Measurements from ENCODE around the gene SPTLC1.
A peak's percentile ranks its signal among the peaks of the same experiment; 100 is the strongest.

The SPTLC1 gene

DNA sequence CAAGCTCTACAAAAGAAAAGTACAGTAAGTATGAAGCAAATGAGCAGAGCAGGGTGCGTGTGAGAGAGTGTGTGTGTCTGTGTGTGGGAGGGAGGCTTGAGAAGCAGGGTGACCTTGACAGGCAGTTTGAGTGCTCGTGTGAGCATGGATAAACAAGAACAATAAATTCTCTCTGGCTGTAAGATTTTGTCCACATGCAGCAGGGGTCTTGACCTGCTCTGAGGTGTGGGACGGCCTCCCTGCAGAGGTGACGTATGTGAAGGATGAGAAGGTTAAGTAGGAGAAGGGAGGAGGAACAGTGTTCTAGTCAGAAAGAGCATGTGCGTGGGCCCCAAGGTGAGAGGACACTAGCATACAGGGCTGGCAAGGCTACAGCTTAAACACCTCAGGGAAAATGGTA lies 49.0 kb downstream of the SPTLC1 start:
- Mint-ChIP-seq H3K9me3 (peaks cover 19% of the 10 kb centered on the region), H3K36me3 (peaks cover 83% of the 10 kb centered on the region), H3K4me1 (peaks cover 5% of the 10 kb centered on the region), H3K4me3 (no peak overlapping the region), H3K27ac (peak overlapping the region; percentile 44)
- no peak for DNase-seq (ENCODE audit: low spot score in 2 of 2)
- ATAC-seq: no peak

DNA sequence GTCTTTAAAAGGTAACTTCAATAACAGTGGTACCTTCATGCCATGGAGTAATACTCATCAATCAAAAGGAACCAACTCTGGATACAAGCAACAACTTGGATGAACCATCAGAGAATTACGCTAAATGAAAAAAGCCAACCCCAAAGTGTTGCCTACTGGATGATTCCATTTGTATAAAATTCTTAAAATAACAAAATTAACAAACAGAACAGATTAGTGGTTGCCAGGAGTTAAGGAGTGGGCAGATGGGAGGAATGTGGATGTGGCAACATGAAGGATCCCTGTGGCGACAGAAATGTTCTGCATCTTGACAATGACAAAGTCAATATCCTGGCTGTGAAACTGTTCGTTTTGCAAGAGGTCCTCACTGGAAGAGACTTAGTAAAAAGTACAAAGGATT lies 50.5 kb downstream of the SPTLC1 start:
- DNase-seq (ENCODE audit: low spot score in 2 of 2) (no peak), ATAC-seq (no peak)
- H3K36me3 Mint-ChIP-seq: peaks cover 95% of the 10 kb centered on the region
- no peak overlapping the region for H3K4me3 Mint-ChIP-seq
- peaks cover 28% of the 10 kb centered on the region for H3K9me3 Mint-ChIP-seq
- peaks cover 10% of the 10 kb centered on the region for H3K4me1 Mint-ChIP-seq
- no peak overlapping the region for H3K27ac Mint-ChIP-seq

DNA sequence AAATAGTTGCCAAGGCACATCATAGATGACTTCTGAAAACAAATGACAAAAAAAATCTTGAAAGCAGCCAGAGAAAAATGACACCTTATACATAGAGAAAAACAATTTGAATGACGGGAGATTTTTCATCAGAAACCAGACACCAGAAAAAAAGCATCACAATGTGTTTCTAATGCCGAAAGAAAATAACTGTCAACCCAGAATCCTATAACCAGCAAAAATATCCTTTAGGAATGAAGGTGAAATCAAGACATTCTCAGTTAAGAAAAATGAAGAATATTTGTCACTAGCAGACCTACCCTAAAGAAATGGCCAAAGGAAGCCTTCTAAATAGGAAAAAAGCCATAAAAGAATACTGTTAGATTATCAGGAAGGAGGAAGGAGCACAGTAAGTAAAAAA lies 54.0 kb downstream of the SPTLC1 start:
- no peak overlapping the region for H3K27ac Mint-ChIP-seq
- peaks cover 87% of the 10 kb centered on the region for H3K36me3 Mint-ChIP-seq
- H3K4me1 Mint-ChIP-seq: peaks cover 16% of the 10 kb centered on the region
- ATAC-seq (no peak), DNase-seq (ENCODE audit: low spot score in 2 of 2) (no peak)
- H3K4me3 Mint-ChIP-seq: no peak overlapping the region
- H3K9me3 Mint-ChIP-seq: peaks cover 28% of the 10 kb centered on the region

DNA sequence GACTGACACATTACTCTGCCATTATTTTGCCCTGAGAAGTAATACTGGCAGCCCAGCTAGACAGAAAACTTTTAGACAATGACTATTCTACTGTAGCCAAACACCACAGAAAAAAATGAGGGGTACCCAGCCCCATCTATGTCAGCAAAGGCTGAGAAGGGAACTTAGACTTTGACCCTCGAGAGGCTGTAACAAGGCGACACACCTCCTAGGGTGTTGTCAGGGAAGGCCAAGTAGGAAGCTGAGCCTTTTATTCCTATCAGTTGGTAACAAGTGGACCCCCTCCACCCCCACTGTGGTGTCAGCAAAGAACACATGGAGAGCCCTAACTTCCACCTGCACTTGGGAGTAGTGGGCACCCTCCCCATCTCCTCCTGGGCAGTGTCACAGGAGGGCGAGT lies 55.6 kb downstream of the SPTLC1 start:
- DNase-seq (ENCODE audit: low spot score in 2 of 2) (no peak), ATAC-seq (no peak)
- Mint-ChIP-seq H3K4me1 (peaks cover 13% of the 10 kb centered on the region), H3K4me3 (no peak overlapping the region), H3K9me3 (peaks cover 24% of the 10 kb centered on the region), H3K27ac (peak overlapping the region; percentile 74), H3K36me3 (peaks cover 87% of the 10 kb centered on the region)

DNA sequence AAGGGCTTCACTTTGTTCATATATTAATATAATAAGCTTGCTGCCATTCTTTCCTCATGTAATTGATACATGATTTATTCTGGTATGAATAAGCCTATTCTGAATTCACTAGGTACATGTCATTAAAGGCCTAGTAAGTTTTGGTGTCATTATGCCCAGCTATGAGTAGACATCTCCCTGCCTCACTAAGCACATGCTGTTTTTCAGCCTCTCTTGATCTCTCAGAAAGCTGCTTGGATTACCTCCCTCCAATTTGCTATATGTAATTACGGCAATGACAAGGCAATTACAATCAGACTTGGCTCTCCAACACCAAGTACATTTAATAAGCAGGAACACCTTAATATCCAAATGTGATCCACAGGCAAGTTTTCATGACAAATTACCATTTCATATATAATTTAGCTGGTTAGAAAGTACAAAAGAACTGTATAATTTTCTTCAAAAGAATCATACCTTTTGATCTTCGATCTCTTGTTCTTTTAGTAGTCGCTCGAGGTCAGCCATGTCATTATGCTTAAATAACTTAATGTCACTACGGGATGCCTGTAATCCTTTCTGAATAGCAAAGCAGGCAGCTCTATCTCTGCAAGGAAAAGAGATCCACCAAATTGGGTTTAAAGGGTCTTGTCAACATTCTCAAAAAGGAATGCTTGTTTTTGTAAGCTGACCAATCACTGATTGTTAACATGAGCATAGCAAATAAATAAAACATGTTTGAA lies 56.3 kb downstream of the SPTLC1 start:
- no peak overlapping the region for H3K4me3 Mint-ChIP-seq
- ATAC-seq: peak; percentile 42
- H3K36me3 Mint-ChIP-seq: peaks cover 85% of the 10 kb centered on the region
- peak overlapping the region; percentile 74 for H3K27ac Mint-ChIP-seq
- H3K9me3 Mint-ChIP-seq: peaks cover 24% of the 10 kb centered on the region
- peaks cover 13% of the 10 kb centered on the region for H3K4me1 Mint-ChIP-seq
- no peak for DNase-seq (ENCODE audit: low spot score in 2 of 2)

DNA sequence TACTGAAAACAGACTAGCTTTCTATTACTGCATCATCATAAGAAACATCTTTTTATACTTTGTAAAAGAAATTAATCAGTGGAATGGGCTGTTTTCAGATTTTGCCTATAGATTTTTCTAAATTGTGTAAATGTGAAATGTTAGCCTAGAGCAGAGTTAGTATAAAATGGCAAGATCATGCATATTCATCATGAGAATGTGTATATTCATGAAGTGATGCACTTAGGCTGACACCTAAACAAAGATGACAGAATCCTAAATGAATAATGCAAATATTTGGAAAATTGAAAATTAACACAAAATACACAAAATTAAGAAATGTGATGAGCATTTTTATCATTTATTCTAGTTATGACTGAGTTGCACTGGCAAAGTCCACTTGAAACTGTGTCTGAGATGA lies 57.2 kb downstream of the SPTLC1 start:
- peaks cover 84% of the 10 kb centered on the region for H3K36me3 Mint-ChIP-seq
- no peak overlapping the region for H3K4me3 Mint-ChIP-seq
- ATAC-seq (no peak), DNase-seq (ENCODE audit: low spot score in 2 of 2) (no peak)
- H3K9me3 Mint-ChIP-seq: peaks cover 23% of the 10 kb centered on the region
- H3K4me1 Mint-ChIP-seq: peaks cover 13% of the 10 kb centered on the region
- H3K27ac Mint-ChIP-seq: peak overlapping the region; percentile 65

DNA sequence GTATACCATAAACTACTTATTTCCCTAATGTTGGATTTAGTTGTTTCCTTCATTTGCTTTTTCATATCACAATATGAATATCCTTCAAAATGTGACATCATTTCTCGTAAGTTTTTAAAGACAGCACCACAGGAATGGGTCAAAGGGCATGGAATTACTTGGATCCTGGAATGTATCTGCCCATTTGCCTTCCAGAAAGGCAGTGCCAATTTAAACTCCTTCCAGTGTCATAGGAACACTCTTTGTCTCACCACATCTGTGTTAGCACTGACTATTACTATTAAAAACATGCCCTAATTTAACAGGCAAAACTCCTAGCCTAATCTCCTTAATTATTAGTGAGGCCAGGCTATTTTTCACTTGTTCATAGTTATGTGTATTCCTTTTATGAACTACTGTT lies 58.0 kb downstream of the SPTLC1 start:
- ATAC-seq (no peak), DNase-seq (ENCODE audit: low spot score in 2 of 2) (no peak)
- H3K27ac Mint-ChIP-seq: peak overlapping the region; percentile 43
- peaks cover 84% of the 10 kb centered on the region for H3K36me3 Mint-ChIP-seq
- peaks cover 16% of the 10 kb centered on the region for H3K9me3 Mint-ChIP-seq
- no peak overlapping the region for H3K4me3 Mint-ChIP-seq
- H3K4me1 Mint-ChIP-seq: peaks cover 13% of the 10 kb centered on the region

DNA sequence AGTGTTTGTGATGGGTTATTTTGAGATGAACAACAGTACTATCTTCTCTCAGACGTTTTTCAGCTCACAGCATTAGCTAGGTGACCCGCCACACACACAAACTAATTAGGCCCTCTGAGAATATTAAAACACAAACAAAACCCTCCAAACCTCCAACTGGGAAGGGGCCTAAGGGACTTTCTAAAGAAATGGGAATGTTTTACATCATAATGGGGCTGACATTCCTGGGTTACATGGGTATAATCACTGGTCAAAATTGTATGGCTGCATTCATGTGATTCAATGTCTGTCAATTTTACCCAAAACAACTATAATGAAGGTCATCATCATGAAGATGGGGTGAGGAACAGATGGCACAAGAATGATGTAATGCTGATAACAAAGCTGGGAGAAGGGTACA lies 59.6 kb downstream of the SPTLC1 start:
- Mint-ChIP-seq H3K36me3 (peaks cover 84% of the 10 kb centered on the region), H3K9me3 (peaks cover 4% of the 10 kb centered on the region), H3K27ac (peak overlapping the region; percentile 32), H3K4me3 (no peak overlapping the region), H3K4me1 (peaks cover 13% of the 10 kb centered on the region)
- DNase-seq (ENCODE audit: low spot score in 2 of 2) (no peak), ATAC-seq (no peak)

DNA sequence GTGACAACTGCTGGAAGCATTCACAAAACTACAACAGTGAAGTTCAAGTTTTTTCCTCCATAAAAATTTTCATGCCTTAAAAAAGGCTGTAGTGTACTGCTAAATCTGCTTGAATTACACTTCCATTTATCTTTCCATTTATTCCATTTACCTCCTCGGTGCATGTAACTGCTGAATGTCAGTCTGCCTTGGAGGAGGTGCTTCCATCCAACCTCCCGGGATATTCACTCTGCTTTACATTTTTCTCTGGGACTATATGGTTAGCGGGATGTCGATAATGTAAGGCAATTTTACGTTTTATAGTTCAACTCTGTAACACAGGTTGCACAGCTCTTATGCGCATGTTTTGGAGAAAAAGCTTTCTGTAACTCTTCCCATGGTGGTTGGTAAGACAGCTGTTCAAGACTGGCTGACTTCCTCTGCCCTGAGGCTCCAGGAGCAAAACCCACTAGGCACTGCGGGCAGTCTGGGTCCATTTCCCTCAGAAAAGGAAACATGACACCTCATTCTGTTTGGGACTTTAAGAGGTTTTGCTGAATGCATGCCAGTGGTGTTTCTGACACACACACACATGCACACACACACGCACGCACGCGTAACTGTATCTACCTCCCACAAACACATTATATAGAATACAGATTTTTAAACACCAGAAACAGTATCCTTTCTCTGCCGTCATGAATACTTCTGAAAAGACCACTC lies 66.1 kb downstream of the SPTLC1 start:
- no peaks in the 10 kb centered on the region for H3K4me1 Mint-ChIP-seq
- H3K9me3 Mint-ChIP-seq: peaks cover 3% of the 10 kb centered on the region
- no peak overlapping the region for H3K27ac Mint-ChIP-seq
- ATAC-seq (no peak), DNase-seq (ENCODE audit: low spot score in 2 of 2) (no peak)
- H3K4me3 Mint-ChIP-seq: no peak overlapping the region
- H3K36me3 Mint-ChIP-seq: peaks cover 99% of the 10 kb centered on the region

DNA sequence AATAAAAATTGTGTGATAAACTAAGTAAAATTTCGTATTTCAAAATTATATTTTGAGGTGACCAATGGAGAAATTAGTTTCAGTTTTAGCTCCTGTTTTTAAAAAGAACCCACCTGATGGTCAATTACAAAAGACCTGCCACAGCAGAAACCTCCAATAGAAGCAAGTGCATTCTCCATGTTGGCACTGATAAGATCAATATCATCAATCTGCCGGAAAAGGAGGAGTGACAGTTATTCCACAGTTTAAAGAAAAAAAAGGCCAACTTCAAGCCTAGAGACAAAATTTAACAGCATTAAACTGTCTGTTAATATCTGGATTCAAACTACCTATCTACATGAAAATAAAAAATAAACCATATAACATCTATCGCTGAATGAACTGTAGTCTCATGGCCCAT lies 67.7 kb downstream of the SPTLC1 start:
- Mint-ChIP-seq H3K36me3 (peaks cover 100% of the 10 kb centered on the region), H3K9me3 (peaks cover 15% of the 10 kb centered on the region), H3K4me3 (no peak overlapping the region), H3K4me1 (no peaks in the 10 kb centered on the region), H3K27ac (no peak overlapping the region)
- ATAC-seq (no peak), DNase-seq (ENCODE audit: low spot score in 2 of 2) (no peak)

DNA sequence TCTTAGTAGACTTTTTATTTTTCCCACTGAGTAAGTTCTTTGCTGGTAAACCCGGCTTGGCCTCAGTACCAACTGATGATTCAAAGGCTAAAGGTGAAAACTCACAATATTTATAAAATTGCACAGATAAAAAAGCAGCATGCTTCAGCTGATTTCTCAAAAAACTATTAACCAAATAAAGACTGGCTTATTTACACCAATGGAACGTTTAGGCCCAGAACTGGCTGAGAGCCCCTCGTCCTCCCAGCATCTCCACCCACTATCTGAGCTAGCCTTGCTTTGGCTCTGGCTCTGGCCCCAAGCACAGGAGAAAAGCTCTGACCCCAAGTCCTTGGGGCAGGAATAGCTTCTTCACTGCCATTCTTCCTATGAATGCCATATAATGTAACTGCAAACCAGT lies 68.5 kb downstream of the SPTLC1 start:
- no peak overlapping the region for H3K27ac Mint-ChIP-seq
- peaks cover 100% of the 10 kb centered on the region for H3K36me3 Mint-ChIP-seq
- H3K9me3 Mint-ChIP-seq: peaks cover 21% of the 10 kb centered on the region
- H3K4me3 Mint-ChIP-seq: no peak overlapping the region
- no peaks in the 10 kb centered on the region for H3K4me1 Mint-ChIP-seq
- no peak for DNase-seq (ENCODE audit: low spot score in 2 of 2)
- no peak for ATAC-seq

DNA sequence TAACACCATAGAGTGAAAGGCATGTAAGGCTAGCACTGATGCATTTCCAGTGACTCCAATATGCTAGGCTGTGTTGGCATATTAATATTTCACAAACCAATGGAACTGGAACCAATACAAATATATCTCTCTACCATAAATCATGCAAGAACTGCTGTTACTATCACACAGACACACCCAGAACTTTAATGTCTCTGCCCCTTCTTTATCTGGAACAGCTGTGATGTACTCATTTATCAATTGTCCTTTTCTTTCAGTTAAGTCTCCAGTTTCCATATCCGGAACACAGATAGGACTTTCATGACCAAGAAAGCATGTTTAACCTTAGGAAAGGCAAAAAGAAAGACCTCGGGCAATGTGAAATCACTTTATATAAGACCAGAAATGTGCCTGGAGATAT lies 70.3 kb downstream of the SPTLC1 start:
- Mint-ChIP-seq H3K27ac (no peak overlapping the region), H3K36me3 (peaks cover 86% of the 10 kb centered on the region), H3K4me1 (no peaks in the 10 kb centered on the region), H3K4me3 (no peak overlapping the region), H3K9me3 (peaks cover 21% of the 10 kb centered on the region)
- ATAC-seq: no peak
- no peak for DNase-seq (ENCODE audit: low spot score in 2 of 2)

DNA sequence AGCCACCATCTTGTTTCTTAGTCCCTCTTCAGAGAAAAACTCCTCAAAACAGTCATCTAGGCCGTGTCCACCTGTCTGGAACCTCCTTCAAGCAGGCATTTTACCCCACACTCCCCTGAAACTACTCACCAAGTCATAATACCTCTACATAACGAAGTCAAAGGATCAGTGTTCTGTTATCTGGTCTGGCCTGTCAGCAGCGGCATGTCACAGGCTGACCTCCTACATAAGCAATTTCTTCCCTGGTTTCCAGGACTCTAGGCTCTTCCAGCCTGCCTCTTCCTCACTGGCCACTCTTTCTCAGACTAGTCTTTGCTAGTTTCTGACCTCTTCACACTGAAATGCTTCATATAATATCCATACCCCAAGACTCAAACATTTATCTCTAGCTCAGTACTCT lies 72.2 kb downstream of the SPTLC1 start:
- Mint-ChIP-seq H3K36me3 (peaks cover 77% of the 10 kb centered on the region), H3K4me1 (no peaks in the 10 kb centered on the region), H3K27ac (no peak overlapping the region), H3K9me3 (peaks cover 21% of the 10 kb centered on the region), H3K4me3 (no peak overlapping the region)
- no peak for DNase-seq (ENCODE audit: low spot score in 2 of 2)
- no peak for ATAC-seq

DNA sequence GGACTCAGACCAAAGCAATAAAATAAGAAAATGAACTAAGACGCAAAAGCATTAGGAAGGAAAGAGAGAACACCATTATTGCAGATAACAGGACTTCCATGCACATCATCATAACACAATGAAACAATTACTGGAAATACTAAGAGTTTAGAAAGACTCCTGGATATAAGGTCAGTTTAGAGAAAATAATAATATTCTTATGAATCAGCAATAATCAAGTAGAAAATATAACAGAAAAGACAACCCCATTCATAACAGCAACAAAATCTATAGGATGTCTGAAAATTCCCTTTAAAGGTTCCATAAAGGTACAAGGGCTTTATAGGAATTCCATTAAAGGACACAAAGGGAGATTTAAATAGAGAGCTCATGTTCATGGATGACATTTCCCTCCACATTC lies 73.0 kb downstream of the SPTLC1 start:
- Mint-ChIP-seq H3K27ac (no peak overlapping the region), H3K36me3 (peaks cover 77% of the 10 kb centered on the region), H3K4me1 (no peaks in the 10 kb centered on the region), H3K4me3 (no peak overlapping the region), H3K9me3 (peaks cover 21% of the 10 kb centered on the region)
- ATAC-seq: no peak
- DNase-seq (ENCODE audit: low spot score in 2 of 2): no peak

DNA sequence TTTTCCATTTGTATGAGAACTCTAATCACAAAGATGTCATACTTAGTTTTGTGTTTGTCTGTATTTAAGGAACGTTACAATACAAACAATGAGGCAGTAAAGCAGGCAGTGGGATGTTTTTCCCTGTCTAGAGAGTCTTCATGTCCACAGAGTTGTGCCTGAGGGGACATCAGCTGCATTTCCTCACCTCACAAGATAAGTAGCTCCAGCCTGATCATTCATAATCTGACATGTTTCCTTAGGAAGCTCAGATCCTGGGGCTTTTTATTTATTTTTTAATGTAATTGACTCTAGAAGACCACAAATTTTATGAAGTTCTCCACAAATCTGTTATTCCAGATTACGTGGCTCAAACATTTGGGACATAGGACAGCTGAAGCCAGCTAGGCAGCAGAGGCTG lies 78.5 kb downstream of the SPTLC1 start:
- H3K4me1 Mint-ChIP-seq: no peaks in the 10 kb centered on the region
- ATAC-seq (no peak), DNase-seq (ENCODE audit: low spot score in 2 of 2) (no peak)
- H3K9me3 Mint-ChIP-seq: peaks cover under 1% of the 10 kb centered on the region
- peaks cover 65% of the 10 kb centered on the region for H3K36me3 Mint-ChIP-seq
- H3K4me3 Mint-ChIP-seq: no peak overlapping the region
- no peak overlapping the region for H3K27ac Mint-ChIP-seq

DNA sequence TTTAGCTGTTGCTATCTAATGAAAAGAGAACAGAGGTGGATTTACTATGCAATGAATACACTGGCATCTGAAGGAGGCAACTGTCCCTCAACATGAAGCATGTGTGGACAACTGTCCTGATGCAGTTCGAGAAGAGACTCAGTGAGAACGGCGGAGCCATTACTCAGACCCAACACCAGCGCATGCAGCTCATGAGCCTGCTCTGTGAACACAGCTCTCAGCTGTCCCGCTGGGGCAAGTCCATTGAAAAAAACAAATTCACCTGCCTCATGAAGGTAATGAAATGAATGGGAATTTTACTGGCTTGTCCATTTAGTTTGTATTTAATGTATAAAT lies 78.8 kb downstream of the SPTLC1 start:
- Mint-ChIP-seq H3K27ac (no peak overlapping the region), H3K36me3 (peaks cover 65% of the 10 kb centered on the region), H3K4me1 (no peaks in the 10 kb centered on the region), H3K4me3 (no peak overlapping the region), H3K9me3 (no peaks in the 10 kb centered on the region)
- no peak for DNase-seq (ENCODE audit: low spot score in 2 of 2)
- no peak for ATAC-seq

All from stimulated activated effector memory CD8-positive, alpha-beta T cell treated with anti-CD3 and anti-CD28 coated beads, Interleukin-12 subunit alpha, Interleukin-12 subunit beta, amount 100 ng/mL, for 72 hours (primary cell).